GM12873 (cell line): ENCODE measurements around the gene VAMP2.

Source experiments
- CTCF ChIP-seq: IDR thresholded peaks from 2 replicates; pipeline ENCODE4 v1.5.1; 2012; ENCODE audit warnings: low read depth, mild to moderate bottlenecking, moderate library complexity, low read length, control low read depth; ENCODE audit not compliant: insufficient read depth; ENCODE audit errors: missing control alignments

Gene VAMP2

GRCh38 chr17:8142887-8143580, 19.7 kb downstream of the VAMP2 start:
- TF ChIP-seq CTCF: no peak

GRCh38 chr17:8142158-8142886, 20.4 kb downstream of the VAMP2 start:
- TF ChIP-seq CTCF: no peak

GRCh38 chr17:8141741-8142140, 21.0 kb downstream of the VAMP2 start:
- TF ChIP-seq CTCF: no peak

GRCh38 chr17:8141045-8141444, 21.7 kb downstream of the VAMP2 start:
- no peak for TF ChIP-seq CTCF

GRCh38 chr17:8140065-8141029, 22.4 kb downstream of the VAMP2 start:
- TF ChIP-seq CTCF: no peak

- TF ChIP-seq CTCF: peak; percentile 84
Observed at GRCh38 chr17:8138672-8139371, 23.9 kb downstream of the VAMP2 start.

- TF ChIP-seq CTCF: no peak
Observed at GRCh38 chr17:8138374-8138671, 24.4 kb downstream of the VAMP2 start.
